ENCODE measurements around the gene SLC22A8. TPM values are rescaled to one million over a fixed set of nuclear protein-coding genes. Genes with fewer than 3 reads are reported as not detected.

The SLC22A8 gene
- total and polyA plus RNA-seq, 2 of the 13 experiments (the other 11 are each of a cell fraction or from before 2014, with no cell fraction given) = 0.04 to 0.05 TPM

- TF ChIP-seq PRDM10 (CRISPR knock-in tag; IDR thresholded peaks at IDR 0.05; ENCODE audit: low read depth) (no peak), EHMT2 (IDR thresholded peaks at IDR 0.05; ENCODE audit: borderline replicate concordance, low read depth, low read length) (no peak), ZNF30 (CRISPR knock-in tag; IDR thresholded peaks at IDR 0.05) (no peak), ZSCAN20 (CRISPR knock-in tag; IDR thresholded peaks at IDR 0.05; ENCODE audit: borderline replicate concordance) (no peak)
- TF ChIP-seq, protein P1, sequence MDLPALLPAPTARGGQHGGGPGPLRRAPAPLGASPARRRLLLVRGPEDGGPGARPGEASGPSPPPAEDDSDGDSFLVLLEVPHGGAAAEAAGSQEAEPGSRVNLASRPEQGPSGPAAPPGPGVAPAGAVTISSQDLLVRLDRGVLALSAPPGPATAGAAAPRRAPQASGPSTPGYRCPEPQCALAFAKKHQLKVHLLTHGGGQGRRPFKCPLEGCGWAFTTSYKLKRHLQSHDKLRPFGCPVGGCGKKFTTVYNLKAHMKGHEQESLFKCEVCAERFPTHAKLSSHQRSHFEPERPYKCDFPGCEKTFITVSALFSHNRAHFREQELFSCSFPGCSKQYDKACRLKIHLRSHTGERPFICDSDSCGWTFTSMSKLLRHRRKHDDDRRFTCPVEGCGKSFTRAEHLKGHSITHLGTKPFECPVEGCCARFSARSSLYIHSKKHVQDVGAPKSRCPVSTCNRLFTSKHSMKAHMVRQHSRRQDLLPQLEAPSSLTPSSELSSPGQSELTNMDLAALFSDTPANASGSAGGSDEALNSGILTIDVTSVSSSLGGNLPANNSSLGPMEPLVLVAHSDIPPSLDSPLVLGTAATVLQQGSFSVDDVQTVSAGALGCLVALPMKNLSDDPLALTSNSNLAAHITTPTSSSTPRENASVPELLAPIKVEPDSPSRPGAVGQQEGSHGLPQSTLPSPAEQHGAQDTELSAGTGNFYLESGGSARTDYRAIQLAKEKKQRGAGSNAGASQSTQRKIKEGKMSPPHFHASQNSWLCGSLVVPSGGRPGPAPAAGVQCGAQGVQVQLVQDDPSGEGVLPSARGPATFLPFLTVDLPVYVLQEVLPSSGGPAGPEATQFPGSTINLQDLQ (CRISPR knock-in tag; IDR thresholded peaks at IDR 0.05) = no peak
- TF ChIP-seq, protein P2, sequence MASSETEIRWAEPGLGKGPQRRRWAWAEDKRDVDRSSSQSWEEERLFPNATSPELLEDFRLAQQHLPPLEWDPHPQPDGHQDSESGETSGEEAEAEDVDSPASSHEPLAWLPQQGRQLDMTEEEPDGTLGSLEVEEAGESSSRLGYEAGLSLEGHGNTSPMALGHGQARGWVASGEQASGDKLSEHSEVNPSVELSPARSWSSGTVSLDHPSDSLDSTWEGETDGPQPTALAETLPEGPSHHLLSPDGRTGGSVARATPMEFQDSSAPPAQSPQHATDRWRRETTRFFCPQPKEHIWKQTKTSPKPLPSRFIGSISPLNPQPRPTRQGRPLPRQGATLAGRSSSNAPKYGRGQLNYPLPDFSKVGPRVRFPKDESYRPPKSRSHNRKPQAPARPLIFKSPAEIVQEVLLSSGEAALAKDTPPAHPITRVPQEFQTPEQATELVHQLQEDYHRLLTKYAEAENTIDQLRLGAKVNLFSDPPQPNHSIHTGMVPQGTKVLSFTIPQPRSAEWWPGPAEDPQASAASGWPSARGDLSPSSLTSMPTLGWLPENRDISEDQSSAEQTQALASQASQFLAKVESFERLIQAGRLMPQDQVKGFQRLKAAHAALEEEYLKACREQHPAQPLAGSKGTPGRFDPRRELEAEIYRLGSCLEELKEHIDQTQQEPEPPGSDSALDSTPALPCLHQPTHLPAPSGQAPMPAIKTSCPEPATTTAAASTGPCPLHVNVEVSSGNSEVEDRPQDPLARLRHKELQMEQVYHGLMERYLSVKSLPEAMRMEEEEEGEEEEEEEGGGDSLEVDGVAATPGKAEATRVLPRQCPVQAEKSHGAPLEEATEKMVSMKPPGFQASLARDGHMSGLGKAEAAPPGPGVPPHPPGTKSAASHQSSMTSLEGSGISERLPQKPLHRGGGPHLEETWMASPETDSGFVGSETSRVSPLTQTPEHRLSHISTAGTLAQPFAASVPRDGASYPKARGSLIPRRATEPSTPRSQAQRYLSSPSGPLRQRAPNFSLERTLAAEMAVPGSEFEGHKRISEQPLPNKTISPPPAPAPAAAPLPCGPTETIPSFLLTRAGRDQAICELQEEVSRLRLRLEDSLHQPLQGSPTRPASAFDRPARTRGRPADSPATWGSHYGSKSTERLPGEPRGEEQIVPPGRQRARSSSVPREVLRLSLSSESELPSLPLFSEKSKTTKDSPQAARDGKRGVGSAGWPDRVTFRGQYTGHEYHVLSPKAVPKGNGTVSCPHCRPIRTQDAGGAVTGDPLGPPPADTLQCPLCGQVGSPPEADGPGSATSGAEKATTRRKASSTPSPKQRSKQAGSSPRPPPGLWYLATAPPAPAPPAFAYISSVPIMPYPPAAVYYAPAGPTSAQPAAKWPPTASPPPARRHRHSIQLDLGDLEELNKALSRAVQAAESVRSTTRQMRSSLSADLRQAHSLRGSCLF (CRISPR knock-in tag; IDR thresholded peaks at IDR 0.05; ENCODE audit: borderline replicate concordance) = no peak
- TF ChIP-seq, protein P3, sequence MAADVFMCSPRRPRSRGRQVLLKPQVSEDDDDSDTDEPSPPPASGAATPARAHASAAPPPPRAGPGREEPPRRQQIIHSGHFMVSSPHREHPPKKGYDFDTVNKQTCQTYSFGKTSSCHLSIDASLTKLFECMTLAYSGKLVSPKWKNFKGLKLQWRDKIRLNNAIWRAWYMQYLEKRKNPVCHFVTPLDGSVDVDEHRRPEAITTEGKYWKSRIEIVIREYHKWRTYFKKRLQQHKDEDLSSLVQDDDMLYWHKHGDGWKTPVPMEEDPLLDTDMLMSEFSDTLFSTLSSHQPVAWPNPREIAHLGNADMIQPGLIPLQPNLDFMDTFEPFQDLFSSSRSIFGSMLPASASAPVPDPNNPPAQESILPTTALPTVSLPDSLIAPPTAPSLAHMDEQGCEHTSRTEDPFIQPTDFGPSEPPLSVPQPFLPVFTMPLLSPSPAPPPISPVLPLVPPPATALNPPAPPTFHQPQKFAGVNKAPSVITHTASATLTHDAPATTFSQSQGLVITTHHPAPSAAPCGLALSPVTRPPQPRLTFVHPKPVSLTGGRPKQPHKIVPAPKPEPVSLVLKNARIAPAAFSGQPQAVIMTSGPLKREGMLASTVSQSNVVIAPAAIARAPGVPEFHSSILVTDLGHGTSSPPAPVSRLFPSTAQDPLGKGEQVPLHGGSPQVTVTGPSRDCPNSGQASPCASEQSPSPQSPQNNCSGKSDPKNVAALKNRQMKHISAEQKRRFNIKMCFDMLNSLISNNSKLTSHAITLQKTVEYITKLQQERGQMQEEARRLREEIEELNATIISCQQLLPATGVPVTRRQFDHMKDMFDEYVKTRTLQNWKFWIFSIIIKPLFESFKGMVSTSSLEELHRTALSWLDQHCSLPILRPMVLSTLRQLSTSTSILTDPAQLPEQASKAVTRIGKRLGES (CRISPR knock-in tag; IDR thresholded peaks at IDR 0.05; ENCODE audit: borderline replicate concordance) = no peak
Observed at GRCh38 chr11:63042596-63042995, 27.0 kb upstream of the SLC22A8 start (continued).

All from HepG2 (cell line).